Vagina (tissue), 2 donors: ENCODE data around the gene PARVB.

Source experiments
- CTCF ChIP-seq, 3 experiments: fragments of 450-650 bp in 2 of 3; fragments of 200-600 bp in 1 of 3; sonication (generic) in 1 of 3; IDR thresholded peaks; one replicate each; pipeline ENCODE4 v1.5.1; 2017 to 2019; ENCODE audit warnings: antibody characterized with exemption in 3 of 3, mild to moderate bottlenecking in 2 of 3, moderate library complexity in 2 of 3
- POLR2AphosphoS5 ChIP-seq, 2 donors: sonication (generic); formaldehyde crosslinking; IDR thresholded peaks; one replicate each; pipeline ENCODE4 v1.9.0; 2017; ENCODE audit warnings: antibody characterized with exemption in 2 of 2, mild to moderate bottlenecking in 2 of 2, low read depth in 1 of 2; ENCODE audit not compliant: insufficient read depth in 1 of 2

GRCh38 chr22:44029069-44029468 is 5.0 kb downstream of the PARVB start:
- TF ChIP-seq CTCF (IDR thresholded peaks at IDR 0.05) (no peak), POLR2AphosphoS5 (IDR thresholded peaks at IDR 0.05; ENCODE audit: insufficient read depth in 1 of 2, low read depth in 1 of 2) (no peak)
